ENCODE data around the gene CYB561.

DNA sequence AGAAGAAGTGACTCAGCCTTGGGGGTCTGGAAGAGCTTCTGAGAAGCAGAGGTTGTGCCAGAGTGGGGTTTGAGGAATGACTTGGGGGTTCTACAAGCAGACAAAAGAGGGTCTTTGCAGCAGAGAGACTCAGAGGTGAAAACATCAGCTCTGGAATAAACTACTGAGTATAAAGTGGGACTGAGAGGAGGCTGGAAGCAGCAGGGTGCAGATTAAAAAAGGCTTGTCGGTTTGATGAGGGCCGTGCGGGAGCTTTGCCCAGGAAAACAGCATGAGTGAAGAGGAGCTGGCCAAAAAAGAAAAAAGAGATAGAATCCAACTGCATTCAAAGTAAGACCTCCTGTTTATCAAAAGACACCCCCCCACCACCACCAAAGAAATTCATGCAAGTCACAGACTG lies 17.7 kb upstream of the CYB561 start:
- no peak for TF ChIP-seq POLR2A (IDR thresholded peaks at IDR 0.05; ENCODE audit: low read depth, low read length)
- TF ChIP-seq, protein P1, sequence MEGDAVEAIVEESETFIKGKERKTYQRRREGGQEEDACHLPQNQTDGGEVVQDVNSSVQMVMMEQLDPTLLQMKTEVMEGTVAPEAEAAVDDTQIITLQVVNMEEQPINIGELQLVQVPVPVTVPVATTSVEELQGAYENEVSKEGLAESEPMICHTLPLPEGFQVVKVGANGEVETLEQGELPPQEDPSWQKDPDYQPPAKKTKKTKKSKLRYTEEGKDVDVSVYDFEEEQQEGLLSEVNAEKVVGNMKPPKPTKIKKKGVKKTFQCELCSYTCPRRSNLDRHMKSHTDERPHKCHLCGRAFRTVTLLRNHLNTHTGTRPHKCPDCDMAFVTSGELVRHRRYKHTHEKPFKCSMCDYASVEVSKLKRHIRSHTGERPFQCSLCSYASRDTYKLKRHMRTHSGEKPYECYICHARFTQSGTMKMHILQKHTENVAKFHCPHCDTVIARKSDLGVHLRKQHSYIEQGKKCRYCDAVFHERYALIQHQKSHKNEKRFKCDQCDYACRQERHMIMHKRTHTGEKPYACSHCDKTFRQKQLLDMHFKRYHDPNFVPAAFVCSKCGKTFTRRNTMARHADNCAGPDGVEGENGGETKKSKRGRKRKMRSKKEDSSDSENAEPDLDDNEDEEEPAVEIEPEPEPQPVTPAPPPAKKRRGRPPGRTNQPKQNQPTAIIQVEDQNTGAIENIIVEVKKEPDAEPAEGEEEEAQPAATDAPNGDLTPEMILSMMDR (IDR thresholded peaks at IDR 0.05; ENCODE audit: extremely low read depth in 1 of 2, insufficient read depth in 1 of 2, low read depth in 1 of 2, low read length in 2 of 2): no peak

Data from endothelial cell of umbilical vein (primary cell).